ENCODE data around the gene TRIM32.

The TRIM32 gene

GRCh38 chr9:116656977-116657376 lies 30.1 kb upstream of the TRIM32 start:
- Histone ChIP-seq H3K27me3 (ENCODE audit: low read depth, low read length) (no peaks in the 10 kb centered on the region), H3K4me3 (ENCODE audit: low read depth in 1 of 2, low read length in 2 of 2) (no peak overlapping the region), H3K4me1 (ENCODE audit: control insufficient read depth in 1 of 2, insufficient read depth in 2 of 2, low read length in 2 of 2) (peaks cover 0 to 7% of the 10 kb centered on the region in 2 donors), H3K9me3 (ENCODE audit: control insufficient read depth in 1 of 2, low read length in 2 of 2) (no peaks in the 10 kb centered on the region), H3K36me3 (ENCODE audit: control insufficient read depth in 1 of 2, insufficient read depth in 2 of 2, low read length in 2 of 2) (no peaks in the 10 kb centered on the region), H3K27ac (ENCODE audit: low read length) (no peak overlapping the region)

- H3K4me1 ChIP-seq (ENCODE audit: control insufficient read depth in 1 of 2, insufficient read depth in 2 of 2, low read length in 2 of 2): peaks cover 0 to 7% of the 10 kb centered on the region in 2 donors
- no peak overlapping the region for H3K27ac ChIP-seq (ENCODE audit: low read length)
- no peaks in the 10 kb centered on the region for H3K27me3 ChIP-seq (ENCODE audit: low read depth, low read length)
- H3K9me3 ChIP-seq (ENCODE audit: control insufficient read depth in 1 of 2, low read length in 2 of 2): no peaks in the 10 kb centered on the region
- no peak overlapping the region for H3K4me3 ChIP-seq (ENCODE audit: low read depth in 1 of 2, low read length in 2 of 2)
- H3K36me3 ChIP-seq (ENCODE audit: control insufficient read depth in 1 of 2, insufficient read depth in 2 of 2, low read length in 2 of 2): no peaks in the 10 kb centered on the region
These were observed 28.8 kb upstream of the TRIM32 start for GRCh38 chr9:116658265-116658664.

GRCh38 chr9:116661037-116661954 lies 25.8 kb upstream of the TRIM32 start:
- Histone ChIP-seq H3K9me3 (ENCODE audit: control insufficient read depth in 1 of 2, low read length in 2 of 2) (no peaks in the 10 kb centered on the region), H3K36me3 (ENCODE audit: control insufficient read depth in 1 of 2, insufficient read depth in 2 of 2, low read length in 2 of 2) (no peaks in the 10 kb centered on the region), H3K4me3 (ENCODE audit: low read depth in 1 of 2, low read length in 2 of 2) (no peak overlapping the region), H3K27me3 (ENCODE audit: low read depth, low read length) (no peaks in the 10 kb centered on the region), H3K4me1 (ENCODE audit: control insufficient read depth in 1 of 2, insufficient read depth in 2 of 2, low read length in 2 of 2) (peaks cover 0 to 7% of the 10 kb centered on the region in 2 donors), H3K27ac (ENCODE audit: low read length) (no peak overlapping the region)

- Histone ChIP-seq H3K9me3 (ENCODE audit: control insufficient read depth in 1 of 2, low read length in 2 of 2) (no peaks in the 10 kb centered on the region), H3K4me3 (ENCODE audit: low read depth in 1 of 2, low read length in 2 of 2) (no peak overlapping the region), H3K27me3 (ENCODE audit: low read depth, low read length) (no peaks in the 10 kb centered on the region), H3K27ac (ENCODE audit: low read length) (peak overlapping the region; percentile 10), H3K4me1 (ENCODE audit: control insufficient read depth in 1 of 2, insufficient read depth in 2 of 2, low read length in 2 of 2) (peaks cover 0 to 7% of the 10 kb centered on the region in 2 donors), H3K36me3 (ENCODE audit: control insufficient read depth in 1 of 2, insufficient read depth in 2 of 2, low read length in 2 of 2) (no peaks in the 10 kb centered on the region)
These were observed 24.3 kb upstream of the TRIM32 start for GRCh38 chr9:116662646-116663310.

- H3K27me3 ChIP-seq (ENCODE audit: low read depth, low read length): no peaks in the 10 kb centered on the region
- H3K4me3 ChIP-seq (ENCODE audit: low read depth in 1 of 2, low read length in 2 of 2): no peak overlapping the region
- peaks cover 0 to 7% of the 10 kb centered on the region in 2 donors for H3K4me1 ChIP-seq (ENCODE audit: control insufficient read depth in 1 of 2, insufficient read depth in 2 of 2, low read length in 2 of 2)
- no peaks in the 10 kb centered on the region for H3K9me3 ChIP-seq (ENCODE audit: control insufficient read depth in 1 of 2, low read length in 2 of 2)
- H3K27ac ChIP-seq (ENCODE audit: low read length): peak overlapping the region; percentile 10
- no peaks in the 10 kb centered on the region for H3K36me3 ChIP-seq (ENCODE audit: control insufficient read depth in 1 of 2, insufficient read depth in 2 of 2, low read length in 2 of 2)
These were observed 23.5 kb upstream of the TRIM32 start for GRCh38 chr9:116663581-116663980.

GRCh38 chr9:116668970-116669695 lies 18.0 kb upstream of the TRIM32 start:
- Histone ChIP-seq H3K27ac (ENCODE audit: low read length) (no peak overlapping the region), H3K9me3 (ENCODE audit: control insufficient read depth in 1 of 2, low read length in 2 of 2) (peaks cover 0 to 6% of the 10 kb centered on the region in 2 donors), H3K4me1 (ENCODE audit: control insufficient read depth in 1 of 2, insufficient read depth in 2 of 2, low read length in 2 of 2) (no peaks in the 10 kb centered on the region), H3K27me3 (ENCODE audit: low read depth, low read length) (no peaks in the 10 kb centered on the region), H3K36me3 (ENCODE audit: control insufficient read depth in 1 of 2, insufficient read depth in 2 of 2, low read length in 2 of 2) (no peaks in the 10 kb centered on the region), H3K4me3 (ENCODE audit: low read depth in 1 of 2, low read length in 2 of 2) (no peak overlapping the region)

- Histone ChIP-seq H3K27me3 (ENCODE audit: low read depth, low read length) (no peaks in the 10 kb centered on the region), H3K27ac (ENCODE audit: low read length) (no peak overlapping the region), H3K4me3 (ENCODE audit: low read depth in 1 of 2, low read length in 2 of 2) (no peak overlapping the region), H3K36me3 (ENCODE audit: control insufficient read depth in 1 of 2, insufficient read depth in 2 of 2, low read length in 2 of 2) (no peaks in the 10 kb centered on the region), H3K4me1 (ENCODE audit: control insufficient read depth in 1 of 2, insufficient read depth in 2 of 2, low read length in 2 of 2) (no peaks in the 10 kb centered on the region), H3K9me3 (ENCODE audit: control insufficient read depth in 1 of 2, low read length in 2 of 2) (peaks cover 0 to 6% of the 10 kb centered on the region in 2 donors)
These were observed 15.5 kb upstream of the TRIM32 start for GRCh38 chr9:116671605-116672004.

GRCh38 chr9:116673375-116673774 lies 13.7 kb upstream of the TRIM32 start:
- Histone ChIP-seq H3K27ac (ENCODE audit: low read length) (no peak overlapping the region), H3K4me1 (ENCODE audit: control insufficient read depth in 1 of 2, insufficient read depth in 2 of 2, low read length in 2 of 2) (no peaks in the 10 kb centered on the region), H3K27me3 (ENCODE audit: low read depth, low read length) (no peaks in the 10 kb centered on the region), H3K36me3 (ENCODE audit: control insufficient read depth in 1 of 2, insufficient read depth in 2 of 2, low read length in 2 of 2) (no peaks in the 10 kb centered on the region), H3K9me3 (ENCODE audit: control insufficient read depth in 1 of 2, low read length in 2 of 2) (peaks cover 0 to 6% of the 10 kb centered on the region in 2 donors), H3K4me3 (ENCODE audit: low read depth in 1 of 2, low read length in 2 of 2) (no peak overlapping the region)

- peaks cover 0 to 6% of the 10 kb centered on the region in 2 donors for H3K9me3 ChIP-seq (ENCODE audit: control insufficient read depth in 1 of 2, low read length in 2 of 2)
- H3K4me1 ChIP-seq (ENCODE audit: control insufficient read depth in 1 of 2, insufficient read depth in 2 of 2, low read length in 2 of 2): no peaks in the 10 kb centered on the region
- no peaks in the 10 kb centered on the region for H3K27me3 ChIP-seq (ENCODE audit: low read depth, low read length)
- no peak overlapping the region for H3K4me3 ChIP-seq (ENCODE audit: low read depth in 1 of 2, low read length in 2 of 2)
- no peaks in the 10 kb centered on the region for H3K36me3 ChIP-seq (ENCODE audit: control insufficient read depth in 1 of 2, insufficient read depth in 2 of 2, low read length in 2 of 2)
- no peak overlapping the region for H3K27ac ChIP-seq (ENCODE audit: low read length)
These were observed 12.7 kb upstream of the TRIM32 start for GRCh38 chr9:116674210-116674980.

GRCh38 chr9:116683535-116683934 lies 3.6 kb upstream of the TRIM32 start:
- H3K4me1 ChIP-seq (ENCODE audit: control insufficient read depth in 1 of 2, insufficient read depth in 2 of 2, low read length in 2 of 2): peaks cover 7 to 15% of the 10 kb centered on the region in 2 donors
- H3K4me3 ChIP-seq (ENCODE audit: low read depth in 1 of 2, low read length in 2 of 2): no peak overlapping the region
- H3K9me3 ChIP-seq (ENCODE audit: control insufficient read depth in 1 of 2, low read length in 2 of 2): no peaks in the 10 kb centered on the region
- H3K27me3 ChIP-seq (ENCODE audit: low read depth, low read length): no peaks in the 10 kb centered on the region
- H3K36me3 ChIP-seq (ENCODE audit: control insufficient read depth in 1 of 2, insufficient read depth in 2 of 2, low read length in 2 of 2): no peaks in the 10 kb centered on the region
- no peak overlapping the region for H3K27ac ChIP-seq (ENCODE audit: low read length)
